Hepatocyte (in vitro differentiated cells): ENCODE measurements around the gene FSIP1.

ENCODE experiments used
- EZH2 ChIP-seq: fragments of 200-600 bp; sonication (generic); IDR thresholded peaks from 2 replicates; pipeline ENCODE4 v1.6.1; 2016; ENCODE audit warnings: antibody characterized with exemption, mild to moderate bottlenecking, borderline replicate concordance
- EZH2phosphoT487 ChIP-seq: fragments of 200-600 bp; sonication (generic); IDR thresholded peaks from one replicate; pipeline ENCODE4 v1.6.1; 2018; ENCODE audit warnings: antibody characterized with exemption, mild to moderate bottlenecking, low read depth, moderate library complexity; ENCODE audit not compliant: unreplicated experiment, severe bottlenecking
- TF ChIP-seq, protein P1 (sequence below): fragments of 200-600 bp; sonication (generic); IDR thresholded peaks from 2 replicates; pipeline ENCODE4 v1.5.1; 2016; ENCODE audit warnings: antibody characterized with exemption, mild to moderate bottlenecking; ENCODE audit not compliant: poor library complexity

DNA sequence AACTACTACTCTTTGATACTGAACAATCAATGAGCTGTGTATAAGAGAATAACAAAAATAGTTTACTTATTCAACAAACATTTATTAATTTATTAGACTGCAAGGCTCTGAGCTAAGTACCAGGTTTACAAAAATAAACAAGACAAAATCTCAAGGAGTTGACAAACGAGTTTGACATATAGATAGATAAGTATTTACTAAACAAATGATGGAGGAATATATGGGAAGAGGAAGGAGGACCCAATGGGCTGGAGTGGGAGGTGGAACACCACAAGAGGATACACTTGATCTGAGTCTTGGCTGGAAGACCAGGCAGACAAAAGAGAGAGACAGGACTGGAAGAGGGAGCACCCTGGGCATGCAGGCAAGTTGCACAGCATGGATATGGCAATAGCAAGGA lies 47.5 kb upstream of the FSIP1 start:
- TF ChIP-seq, protein P1, sequence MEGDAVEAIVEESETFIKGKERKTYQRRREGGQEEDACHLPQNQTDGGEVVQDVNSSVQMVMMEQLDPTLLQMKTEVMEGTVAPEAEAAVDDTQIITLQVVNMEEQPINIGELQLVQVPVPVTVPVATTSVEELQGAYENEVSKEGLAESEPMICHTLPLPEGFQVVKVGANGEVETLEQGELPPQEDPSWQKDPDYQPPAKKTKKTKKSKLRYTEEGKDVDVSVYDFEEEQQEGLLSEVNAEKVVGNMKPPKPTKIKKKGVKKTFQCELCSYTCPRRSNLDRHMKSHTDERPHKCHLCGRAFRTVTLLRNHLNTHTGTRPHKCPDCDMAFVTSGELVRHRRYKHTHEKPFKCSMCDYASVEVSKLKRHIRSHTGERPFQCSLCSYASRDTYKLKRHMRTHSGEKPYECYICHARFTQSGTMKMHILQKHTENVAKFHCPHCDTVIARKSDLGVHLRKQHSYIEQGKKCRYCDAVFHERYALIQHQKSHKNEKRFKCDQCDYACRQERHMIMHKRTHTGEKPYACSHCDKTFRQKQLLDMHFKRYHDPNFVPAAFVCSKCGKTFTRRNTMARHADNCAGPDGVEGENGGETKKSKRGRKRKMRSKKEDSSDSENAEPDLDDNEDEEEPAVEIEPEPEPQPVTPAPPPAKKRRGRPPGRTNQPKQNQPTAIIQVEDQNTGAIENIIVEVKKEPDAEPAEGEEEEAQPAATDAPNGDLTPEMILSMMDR, result no peak
- no peak for TF ChIP-seq EZH2
- TF ChIP-seq EZH2phosphoT487, result no peak
